Stimulated activated CD4-positive, alpha-beta T cell treated with anti-CD3 and anti-CD28 coated beads, Interleukin-1b, Interleukin-23, amount 100 ng/mL, for 1 hour (primary cell): ENCODE results near the gene CNDP2.

Experiments used
- DNase-seq, 2 donors: peaks; one replicate each; pipeline ENCODE4 v3.0.0-alpha.2; 2020; ENCODE audit warnings: low read depth in 2 of 2

Gene CNDP2

GRCh38 chr18:74570266-74570665 lies 74.1 kb downstream of the CNDP2 start:
- DNase-seq = no peak

GRCh38 chr18:74571895-74572680 lies 75.9 kb downstream of the CNDP2 start:
- DNase-seq = no peak

- no peak for DNase-seq
These were observed 76.9 kb downstream of the CNDP2 start for GRCh38 chr18:74573053-74573452.
